Activated B cell treated with CpG ODN at 0.5 μM for 24 hours (primary cell): ENCODE results near the gene SPRR2G. TPM values are rescaled to one million over a fixed set of nuclear protein-coding genes. Genes with fewer than 3 reads are reported as not detected.
"Not testable (repeated sequence)": the region's sequence is repeated elsewhere in the genome, so short reads cannot be mapped to it uniquely, and the experiment has no call there.

Source experiments
- ATAC-seq: fragments of 200-7000 bp; cut with Tn5 transposase; one replicate; pipeline ENCODE4 v1.10.0; 2021; ENCODE audit warnings: low read depth, mild to moderate bottlenecking, moderate library complexity
- CTCF ChIA-PET: fragments of 350-600 bp; sonication (Branson Sonifier 250); formaldehyde crosslinking; loops from one replicate; lab custom pipeline; 2021; ENCODE audit warnings: antibody characterized with exemption; lab: Charles Lee
- POLR2A ChIA-PET: fragments of 350-600 bp; sonication (Branson Sonifier 250); formaldehyde crosslinking; loops from one replicate; lab custom pipeline; 2021; ENCODE audit warnings: antibody characterized with exemption; lab: Charles Lee
- DNase-seq: peaks from one replicate; pipeline ENCODE4 v3.0.0; 2022
- H3K27ac Mint-ChIP-seq: one replicate; pipeline ENCODE4 v1.8.0; 2020; ENCODE audit warnings: mixed read lengths
- H3K27me3 Mint-ChIP-seq: one replicate; pipeline ENCODE4 v1.8.0; 2021; ENCODE audit warnings: mixed read lengths
- H3K36me3 Mint-ChIP-seq: one replicate; pipeline ENCODE4 v1.8.0; 2021; ENCODE audit warnings: low read depth, mixed read lengths
- H3K4me1 Mint-ChIP-seq: one replicate; pipeline ENCODE4 v1.8.0; 2021; ENCODE audit warnings: mixed read lengths
- H3K4me3 Mint-ChIP-seq: one replicate; pipeline ENCODE4 v1.8.0; 2020; ENCODE audit warnings: mild to moderate bottlenecking, mixed read lengths
- H3K9me3 Mint-ChIP-seq: one replicate; pipeline ENCODE4 v1.8.0; 2020; ENCODE audit warnings: mixed read lengths
- intact Hi-C: fragments of 100-400 bp; cut with micrococcal nuclease; formaldehyde crosslinking; loops from one replicate; pipeline ENCODE4 v1.15.1; 2024
- total RNA-seq: library from RNA; stranded (reverse); gene quantifications from 2 replicates; pipeline ENCODE4 v1.2.3, GENCODE V29; 2022
- TF ChIP-seq, protein P1 (sequence below): fragments of 200-600 bp; IDR thresholded peaks from one replicate; pipeline ENCODE4 v1.8.0; 2022; ENCODE audit warnings: antibody characterized with exemption, mild to moderate bottlenecking

The SPRR2G gene
- total RNA-seq, 1 donor from 2014 or later = not detected

DNA sequence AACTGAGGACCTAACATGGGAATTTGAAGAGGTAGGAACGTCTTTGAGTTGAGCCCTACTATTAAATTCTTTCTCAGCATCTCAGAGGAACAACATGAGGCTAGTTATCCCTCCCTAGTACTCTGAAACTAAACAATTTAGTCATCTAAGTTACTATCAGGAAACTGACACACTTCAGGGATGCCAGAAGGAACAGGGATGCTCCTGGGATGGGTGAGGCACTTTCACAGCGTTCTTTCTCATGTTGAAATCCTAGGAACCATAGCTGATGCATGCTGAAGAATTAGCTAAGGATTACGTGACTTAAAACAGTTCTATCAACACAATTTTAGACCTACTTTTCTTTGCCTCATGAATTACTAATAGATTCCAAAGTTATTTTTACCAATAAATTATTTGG is 1.8 kb upstream of the SPRR2G start:
- CTCF ChIA-PET = no interaction called here
- no peak overlapping the region for H3K27ac Mint-ChIP-seq
- peaks cover 15% of the 10 kb centered on the region for H3K27me3 Mint-ChIP-seq
- no peak overlapping the region for H3K4me3 Mint-ChIP-seq
- intact Hi-C loops = no loop called here
- TF ChIP-seq, protein P1, sequence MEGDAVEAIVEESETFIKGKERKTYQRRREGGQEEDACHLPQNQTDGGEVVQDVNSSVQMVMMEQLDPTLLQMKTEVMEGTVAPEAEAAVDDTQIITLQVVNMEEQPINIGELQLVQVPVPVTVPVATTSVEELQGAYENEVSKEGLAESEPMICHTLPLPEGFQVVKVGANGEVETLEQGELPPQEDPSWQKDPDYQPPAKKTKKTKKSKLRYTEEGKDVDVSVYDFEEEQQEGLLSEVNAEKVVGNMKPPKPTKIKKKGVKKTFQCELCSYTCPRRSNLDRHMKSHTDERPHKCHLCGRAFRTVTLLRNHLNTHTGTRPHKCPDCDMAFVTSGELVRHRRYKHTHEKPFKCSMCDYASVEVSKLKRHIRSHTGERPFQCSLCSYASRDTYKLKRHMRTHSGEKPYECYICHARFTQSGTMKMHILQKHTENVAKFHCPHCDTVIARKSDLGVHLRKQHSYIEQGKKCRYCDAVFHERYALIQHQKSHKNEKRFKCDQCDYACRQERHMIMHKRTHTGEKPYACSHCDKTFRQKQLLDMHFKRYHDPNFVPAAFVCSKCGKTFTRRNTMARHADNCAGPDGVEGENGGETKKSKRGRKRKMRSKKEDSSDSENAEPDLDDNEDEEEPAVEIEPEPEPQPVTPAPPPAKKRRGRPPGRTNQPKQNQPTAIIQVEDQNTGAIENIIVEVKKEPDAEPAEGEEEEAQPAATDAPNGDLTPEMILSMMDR = no peak
- H3K4me1 Mint-ChIP-seq = no peaks in the 10 kb centered on the region
- no peaks in the 10 kb centered on the region for H3K36me3 Mint-ChIP-seq
- POLR2A ChIA-PET = no interaction called here
- H3K9me3 Mint-ChIP-seq = peaks cover 3% of the 10 kb centered on the region
- DNase-seq = no peak
- ATAC-seq = no peak

DNA sequence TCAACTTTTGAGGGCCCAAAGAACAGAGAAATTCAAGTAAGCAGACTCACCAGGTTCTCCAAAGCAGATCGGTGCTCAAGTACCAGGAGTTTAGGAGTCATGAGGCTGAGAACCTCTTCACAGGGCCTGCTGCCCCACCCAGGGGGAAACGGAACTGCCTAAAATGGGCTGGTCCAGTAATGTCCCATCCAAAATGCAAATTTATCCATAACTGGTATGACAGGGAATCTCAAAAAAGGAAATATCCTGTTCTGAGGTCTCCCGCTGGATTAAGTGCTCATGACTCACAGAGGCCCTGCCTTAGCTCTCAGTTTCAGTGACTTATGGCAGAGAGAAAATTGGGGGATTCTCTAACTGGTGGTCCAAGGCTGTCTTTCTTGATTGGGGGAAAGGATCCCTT is 9.3 kb downstream of the SPRR2G start:
- intact Hi-C loops = no loop called here
- no peak overlapping the region for H3K27ac Mint-ChIP-seq
- TF ChIP-seq, protein P1 = no peak
- ATAC-seq (no peak), DNase-seq (no peak)
- ChIA-PET POLR2A (no interaction called here), CTCF (no interaction called here)
- H3K4me3 Mint-ChIP-seq = no peak overlapping the region
- H3K9me3 Mint-ChIP-seq = no peaks in the 10 kb centered on the region
- peaks cover 20% of the 10 kb centered on the region for H3K27me3 Mint-ChIP-seq
- no peaks in the 10 kb centered on the region for H3K36me3 Mint-ChIP-seq
- H3K4me1 Mint-ChIP-seq = no peaks in the 10 kb centered on the region

DNA sequence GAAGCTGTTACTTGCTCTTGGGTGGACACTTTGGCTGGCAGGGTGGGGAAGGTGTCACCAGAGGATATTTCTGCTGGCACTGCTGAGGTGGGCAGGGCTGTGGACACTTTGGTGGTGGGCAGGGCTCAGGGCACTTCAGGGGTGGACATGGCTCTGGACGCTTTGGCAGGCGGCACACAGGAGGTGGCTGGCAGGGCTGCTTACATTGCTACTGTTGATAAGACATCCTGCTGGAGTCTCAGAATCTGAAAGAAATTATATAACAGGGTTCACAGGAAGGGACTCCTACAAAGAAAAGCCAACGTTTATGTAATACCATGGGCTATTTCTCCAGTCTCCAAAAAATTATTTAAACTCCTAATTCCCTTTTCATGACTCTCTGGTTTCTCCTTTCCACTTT is 10.2 kb downstream of the SPRR2G start:
- DNase-seq (no peak), ATAC-seq (no peak)
- ChIA-PET CTCF (no interaction called here), POLR2A (no interaction called here)
- intact Hi-C loops = no loop called here
- TF ChIP-seq, protein P1 = no peak
- H3K4me3 Mint-ChIP-seq = no peak overlapping the region
- peaks cover 24% of the 10 kb centered on the region for H3K27me3 Mint-ChIP-seq
- no peaks in the 10 kb centered on the region for H3K36me3 Mint-ChIP-seq
- no peaks in the 10 kb centered on the region for H3K9me3 Mint-ChIP-seq
- no peaks in the 10 kb centered on the region for H3K4me1 Mint-ChIP-seq
- H3K27ac Mint-ChIP-seq = no peak overlapping the region

DNA sequence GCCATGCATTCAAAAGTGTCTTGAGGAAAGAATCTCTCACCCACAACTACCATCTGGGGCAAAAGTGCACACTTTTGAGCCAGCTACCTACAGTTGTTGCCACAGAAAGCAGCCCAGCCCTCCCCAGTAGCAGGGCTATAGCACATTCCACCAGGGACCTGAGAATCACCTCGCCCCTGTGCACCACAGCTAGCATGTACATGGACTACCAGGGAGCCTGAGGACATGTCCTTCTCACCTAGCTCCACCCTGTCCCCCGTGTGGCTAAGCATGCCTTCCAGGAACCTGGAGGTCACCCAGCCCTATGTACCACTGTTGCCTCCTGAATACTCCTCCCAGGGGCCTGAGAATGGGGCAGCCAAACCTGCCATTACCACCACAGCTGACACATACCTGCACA is 16.9 kb downstream of the SPRR2G start:
- no peaks in the 10 kb centered on the region for H3K9me3 Mint-ChIP-seq
- H3K4me3 Mint-ChIP-seq = no peak overlapping the region
- peaks cover 29% of the 10 kb centered on the region for H3K27me3 Mint-ChIP-seq
- ChIA-PET CTCF (no interaction called here), POLR2A (no interaction called here)
- TF ChIP-seq, protein P1 = no peak
- ATAC-seq (no peak), DNase-seq (no peak)
- intact Hi-C loops = no loop called here
- no peak overlapping the region for H3K27ac Mint-ChIP-seq
- no peaks in the 10 kb centered on the region for H3K4me1 Mint-ChIP-seq
- H3K36me3 Mint-ChIP-seq = no peaks in the 10 kb centered on the region

DNA sequence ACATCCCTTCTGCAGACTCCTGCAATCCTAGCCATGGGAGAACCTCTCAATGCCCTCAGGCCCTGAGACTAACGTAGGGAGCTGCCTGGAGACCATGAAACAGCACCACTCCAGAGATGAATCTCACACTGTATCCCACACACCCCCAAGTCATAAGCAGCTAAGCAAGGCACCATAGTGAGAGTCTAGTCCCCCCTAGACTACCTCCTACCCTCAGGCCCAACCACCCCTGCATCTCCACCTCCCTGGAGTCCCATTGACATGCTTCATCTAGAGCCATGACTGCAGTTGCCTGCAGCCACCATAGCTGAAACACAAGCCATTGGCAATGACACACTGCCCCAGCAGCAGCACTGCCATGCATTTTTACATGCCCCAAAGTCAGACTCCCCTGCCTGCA is 17.4 kb downstream of the SPRR2G start:
- peaks cover under 1% of the 10 kb centered on the region for H3K9me3 Mint-ChIP-seq
- no peak overlapping the region for H3K27ac Mint-ChIP-seq
- H3K27me3 Mint-ChIP-seq = peaks cover 29% of the 10 kb centered on the region
- POLR2A ChIA-PET = no interaction called here
- TF ChIP-seq, protein P1 = no peak
- DNase-seq = no peak
- no peaks in the 10 kb centered on the region for H3K4me1 Mint-ChIP-seq
- intact Hi-C loops = no loop called here
- no peaks in the 10 kb centered on the region for H3K36me3 Mint-ChIP-seq
- ATAC-seq = no peak
- CTCF ChIA-PET = no interaction called here
- H3K4me3 Mint-ChIP-seq = no peak overlapping the region

DNA sequence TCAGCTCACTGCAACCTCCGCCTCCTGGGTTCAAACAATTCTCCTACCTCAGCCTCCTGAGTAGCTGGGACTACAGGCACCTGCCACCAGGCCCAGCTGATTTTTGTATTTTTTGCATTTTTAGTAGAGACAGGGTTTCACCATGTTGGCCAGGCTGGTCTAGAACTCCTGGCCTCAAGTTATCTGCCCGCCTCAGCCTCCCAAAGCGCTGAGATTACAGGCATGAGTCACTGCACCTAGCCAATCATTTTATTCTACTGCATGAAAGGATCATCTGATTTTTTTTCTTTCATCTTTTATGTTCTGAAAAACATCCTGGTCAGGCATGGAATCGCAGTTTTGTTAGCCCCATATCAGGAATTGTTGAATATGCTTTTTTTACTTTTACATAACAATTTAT is 22.0 kb downstream of the SPRR2G start:
- DNase-seq, H3K4me3 Mint-ChIP-seq, H3K27ac Mint-ChIP-seq, H3K36me3 Mint-ChIP-seq, H3K4me1 Mint-ChIP-seq, intact Hi-C loops, POLR2A ChIA-PET, ATAC-seq, CTCF ChIA-PET: not testable (repeated sequence)
- Mint-ChIP-seq H3K9me3 (peaks cover 12% of the 10 kb centered on the region), H3K27me3 (peaks cover 10% of the 10 kb centered on the region)
